NCI-H82 treated with DMSO at 0.1 percent for 48 hours (cell line): ENCODE data around the gene RASGRF1.
"Not testable (repeated sequence)": the region's sequence is repeated elsewhere in the genome, so short reads cannot be mapped to it uniquely, and the experiment has no call there.

Experiments used
- DNase-seq: peaks from one replicate; lab custom pipeline; 2025; ENCODE audit not compliant: unreplicated experiment; lab: John Stamatoyannopoulos, UW

Gene RASGRF1

GRCh38 chr15:79090487-79091203 is at the start of gene RASGRF1:
Gene RASGRF1, minus strand, starts transcription at chr15:79090780. Its CDS starts 282 bp downstream, at chr15:79090498.
- no peak for DNase-seq

- DNase-seq = no peak
Observed at GRCh38 chr15:79136434-79137046, 46.0 kb upstream of the RASGRF1 start.

DNA sequence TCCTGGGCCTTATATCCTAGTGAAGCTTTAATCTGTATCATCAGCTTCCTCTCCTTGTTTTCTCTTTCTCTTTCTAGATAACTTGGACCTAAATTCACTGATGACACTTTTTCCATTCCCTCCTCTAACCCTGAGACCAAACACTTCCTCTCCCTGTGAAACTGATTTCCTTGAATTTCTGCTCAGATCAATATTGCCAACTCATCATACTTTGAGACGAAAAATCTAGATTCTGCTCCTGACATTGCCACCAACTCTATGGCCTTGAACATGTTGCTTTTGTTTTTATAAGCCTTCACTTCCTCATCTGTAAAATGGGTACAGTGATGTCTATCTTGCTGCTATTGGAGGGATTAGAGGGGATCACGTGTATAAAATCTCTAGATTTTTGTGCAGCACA is 42.7 kb upstream of the RASGRF1 start:
- DNase-seq = no peak

- no peak for DNase-seq
Observed at GRCh38 chr15:79132770-79133169, 42.2 kb upstream of the RASGRF1 start.

GRCh38 chr15:79132361-79132760 is 41.8 kb upstream of the RASGRF1 start:
- no peak for DNase-seq

DNA sequence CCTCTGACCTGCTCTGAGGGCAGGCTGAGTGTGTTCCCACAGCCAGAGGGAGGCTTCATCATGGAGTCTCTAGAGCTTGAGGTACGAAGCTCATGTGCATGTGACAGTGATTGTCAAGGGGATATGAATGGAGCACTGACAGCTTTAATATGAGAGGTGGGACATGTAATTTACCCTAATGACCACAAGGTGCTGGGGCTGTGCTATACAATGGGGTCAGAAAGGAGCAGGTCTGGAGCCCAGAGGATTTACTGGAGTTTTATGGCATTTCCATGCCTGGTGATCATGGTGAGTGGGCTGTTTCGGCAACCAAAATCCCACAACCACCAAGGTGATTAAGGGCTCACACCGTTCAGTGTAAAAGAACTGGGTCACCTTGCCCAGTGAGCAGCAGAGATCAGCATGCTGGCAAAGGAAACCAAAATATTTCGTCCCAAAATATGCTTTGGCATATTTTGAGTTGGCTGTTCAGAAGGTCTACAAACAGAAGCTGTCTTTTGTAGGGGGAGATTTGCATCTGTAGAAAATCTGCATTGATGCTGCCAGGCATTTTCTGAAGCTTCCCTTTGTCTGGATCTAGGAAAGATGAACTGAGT is 40.1 kb upstream of the RASGRF1 start:
- DNase-seq = no peak

DNA sequence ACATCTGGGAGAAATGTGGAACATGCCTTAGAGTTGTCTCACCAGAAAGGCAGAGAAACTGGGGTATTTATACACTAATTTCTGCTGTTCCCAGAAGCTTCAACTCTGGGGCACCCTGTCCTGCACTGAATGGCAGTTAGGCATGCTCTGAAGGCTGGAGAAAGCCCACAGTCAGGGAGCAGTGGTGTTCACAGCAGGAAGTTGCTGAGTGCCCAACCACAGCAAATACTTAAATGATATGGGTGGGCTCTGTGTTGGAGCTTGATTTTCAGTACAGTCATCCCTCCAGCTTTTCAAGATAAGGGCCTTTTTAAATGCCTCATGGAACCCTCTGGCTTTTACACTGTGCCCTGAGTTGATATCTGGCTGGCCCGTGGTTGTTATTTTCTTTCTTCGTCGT is 38.7 kb upstream of the RASGRF1 start:
- DNase-seq = no peak

- DNase-seq = no peak
Observed at GRCh38 chr15:79128556-79128955, 38.0 kb upstream of the RASGRF1 start.

DNA sequence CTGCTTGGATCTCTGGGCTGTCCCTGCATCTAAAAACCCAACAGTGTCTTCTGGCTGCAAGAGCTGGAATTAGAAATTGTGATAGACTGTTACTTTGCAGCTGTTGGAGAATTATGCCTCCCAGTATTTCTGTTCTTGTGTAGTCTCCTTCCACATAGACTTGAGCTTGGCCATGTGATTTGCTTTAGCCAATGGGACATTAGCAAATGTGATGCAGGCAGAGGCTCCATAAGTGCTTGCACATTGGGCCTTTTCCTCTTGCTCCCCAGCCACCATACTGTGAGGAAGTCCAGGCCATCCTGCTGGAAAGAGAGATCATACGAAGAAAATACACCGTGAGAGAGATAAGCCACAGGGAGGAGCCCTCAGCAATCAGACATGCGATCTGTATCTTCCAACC is 33.8 kb upstream of the RASGRF1 start:
- DNase-seq = no peak

DNA sequence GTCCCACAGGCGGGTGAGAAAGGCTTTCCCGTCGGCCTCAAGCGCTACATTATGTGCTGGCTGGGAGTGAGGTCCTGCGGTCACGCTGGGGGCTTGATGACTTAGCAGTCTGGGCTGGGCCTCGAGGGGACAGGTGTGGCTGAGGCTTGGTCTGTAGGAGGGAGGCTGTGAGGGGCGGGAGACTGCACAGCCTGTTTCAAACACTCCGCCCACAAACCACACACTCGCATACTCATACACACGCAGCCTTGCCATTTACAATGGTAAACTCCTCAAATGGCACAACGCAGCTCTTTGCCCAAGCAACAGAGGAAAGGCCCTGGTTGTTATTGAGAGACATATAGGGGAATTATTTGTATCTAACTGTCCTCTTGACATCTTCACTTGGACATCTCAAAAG is 32.4 kb upstream of the RASGRF1 start:
- no peak for DNase-seq

GRCh38 chr15:79122391-79122790 is 31.8 kb upstream of the RASGRF1 start:
- no peak for DNase-seq

DNA sequence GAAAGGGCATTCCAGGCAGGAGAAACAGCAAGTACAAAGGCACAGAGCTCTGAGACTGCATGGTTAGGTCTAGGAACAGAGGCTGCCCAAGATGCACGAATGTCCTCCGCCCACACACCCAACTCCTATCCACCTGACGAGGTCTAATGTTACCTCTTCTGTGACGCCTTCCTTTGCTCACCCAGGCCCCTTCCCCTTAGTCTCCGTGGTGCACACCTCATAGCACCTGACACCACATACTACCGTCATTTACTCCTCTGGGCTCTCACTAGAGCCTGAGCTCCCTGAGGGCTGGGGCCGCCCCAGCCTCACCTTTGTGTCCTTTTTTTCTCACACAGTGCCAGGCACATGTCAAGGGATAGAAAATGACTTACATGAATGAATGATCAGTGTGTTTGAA is 31.0 kb upstream of the RASGRF1 start:
- DNase-seq = no peak

- no peak for DNase-seq
Observed at GRCh38 chr15:79117442-79118204, 27.0 kb upstream of the RASGRF1 start.

GRCh38 chr15:79116771-79117170 is 26.2 kb upstream of the RASGRF1 start:
- DNase-seq = no peak

DNA sequence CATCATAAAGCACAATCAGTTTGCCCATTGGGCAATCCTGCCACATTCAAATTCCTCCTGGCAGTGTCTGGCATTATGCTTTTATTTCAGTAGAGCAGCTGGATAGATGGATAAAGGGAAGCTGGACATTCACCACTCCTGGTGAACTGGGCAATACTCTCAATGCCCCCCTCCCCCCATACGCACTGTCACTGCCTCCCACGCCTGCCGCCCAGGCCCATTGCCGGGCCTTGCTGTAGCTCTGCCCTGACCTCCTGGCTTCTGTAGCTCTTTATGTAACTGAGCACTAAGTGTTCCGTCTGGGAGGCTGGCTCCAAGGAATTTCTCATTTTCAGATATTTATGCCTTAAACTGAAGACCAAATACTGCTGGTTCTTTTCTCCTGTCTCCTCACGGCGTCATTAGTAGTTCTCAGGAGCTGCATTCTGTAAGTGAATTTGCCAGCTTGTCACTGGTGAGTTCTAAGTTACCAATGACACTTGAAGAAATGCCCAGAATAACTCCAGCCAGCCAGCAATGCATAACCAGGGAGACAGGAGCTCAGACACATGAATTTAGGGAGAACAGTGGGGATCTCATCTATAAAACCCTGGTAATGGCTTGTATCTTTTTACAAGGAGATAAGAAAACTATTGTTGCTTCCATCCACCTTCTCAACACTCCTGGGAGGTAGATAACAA is 25.5 kb upstream of the RASGRF1 start:
- DNase-seq = no peak

GRCh38 chr15:79113831-79114230 is 23.3 kb upstream of the RASGRF1 start:
- DNase-seq = no peak

DNA sequence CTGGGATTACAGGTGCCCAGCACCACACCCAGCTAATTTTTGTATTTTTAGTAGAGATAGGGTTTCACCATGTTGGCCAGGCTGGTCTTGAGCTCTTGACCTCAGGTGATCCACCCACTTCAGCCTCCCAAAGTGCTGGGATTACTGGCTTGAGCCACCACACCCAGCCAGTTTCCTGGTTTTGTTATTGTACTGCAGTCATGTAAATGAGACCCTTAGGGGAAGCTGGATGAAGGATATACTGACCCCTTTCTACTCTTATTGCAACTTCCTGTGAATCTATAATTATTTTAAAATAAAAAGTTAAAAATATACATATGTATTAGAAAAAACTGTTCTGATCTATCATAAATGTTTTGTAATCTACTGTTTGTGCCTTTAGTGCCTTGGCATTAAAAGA is 20.8 kb upstream of the RASGRF1 start:
- DNase-seq = not testable (repeated sequence)

- DNase-seq = no peak
Observed at GRCh38 chr15:79105141-79105540, 14.6 kb upstream of the RASGRF1 start.

GRCh38 chr15:79102595-79102994 is 12.0 kb upstream of the RASGRF1 start:
- DNase-seq = no peak

DNA sequence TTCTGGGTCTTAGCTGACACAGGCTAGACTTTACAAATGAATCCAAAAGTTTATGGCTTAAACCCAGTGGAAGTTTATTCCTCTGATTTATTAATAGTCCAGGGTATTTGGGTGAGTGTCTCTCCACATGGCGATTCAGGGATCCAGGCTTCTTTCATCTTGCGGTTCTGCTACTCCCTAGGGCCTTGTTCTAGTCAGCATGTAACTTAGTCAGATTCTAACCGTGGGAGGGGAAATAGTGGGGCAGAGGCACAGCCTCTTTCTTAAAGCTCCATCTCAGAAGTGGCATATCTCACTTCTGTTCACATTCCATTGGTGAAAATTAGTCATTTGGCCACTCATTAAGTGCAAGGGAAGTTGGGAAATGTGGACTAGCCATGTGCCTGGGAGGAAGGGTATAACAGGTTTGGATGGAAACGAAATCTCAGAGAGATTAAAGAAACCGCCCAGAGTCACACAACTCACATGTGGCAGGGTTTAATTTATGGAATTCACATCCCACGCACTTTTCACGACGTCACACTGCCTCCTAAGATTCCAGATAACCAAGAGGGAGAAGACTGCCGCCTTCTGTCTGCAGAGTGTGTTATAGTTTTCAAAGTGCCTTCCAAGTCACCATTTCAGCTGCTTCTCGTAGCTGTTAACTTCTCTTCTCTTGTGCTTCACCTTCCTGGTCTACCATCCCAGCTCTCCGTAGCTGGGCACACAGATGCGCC is 11.4 kb upstream of the RASGRF1 start:
- no peak for DNase-seq

- DNase-seq = no peak
Observed at GRCh38 chr15:79099692-79100091, 9.1 kb upstream of the RASGRF1 start.
